ENCODE results near the gene METTL27.

DNA sequence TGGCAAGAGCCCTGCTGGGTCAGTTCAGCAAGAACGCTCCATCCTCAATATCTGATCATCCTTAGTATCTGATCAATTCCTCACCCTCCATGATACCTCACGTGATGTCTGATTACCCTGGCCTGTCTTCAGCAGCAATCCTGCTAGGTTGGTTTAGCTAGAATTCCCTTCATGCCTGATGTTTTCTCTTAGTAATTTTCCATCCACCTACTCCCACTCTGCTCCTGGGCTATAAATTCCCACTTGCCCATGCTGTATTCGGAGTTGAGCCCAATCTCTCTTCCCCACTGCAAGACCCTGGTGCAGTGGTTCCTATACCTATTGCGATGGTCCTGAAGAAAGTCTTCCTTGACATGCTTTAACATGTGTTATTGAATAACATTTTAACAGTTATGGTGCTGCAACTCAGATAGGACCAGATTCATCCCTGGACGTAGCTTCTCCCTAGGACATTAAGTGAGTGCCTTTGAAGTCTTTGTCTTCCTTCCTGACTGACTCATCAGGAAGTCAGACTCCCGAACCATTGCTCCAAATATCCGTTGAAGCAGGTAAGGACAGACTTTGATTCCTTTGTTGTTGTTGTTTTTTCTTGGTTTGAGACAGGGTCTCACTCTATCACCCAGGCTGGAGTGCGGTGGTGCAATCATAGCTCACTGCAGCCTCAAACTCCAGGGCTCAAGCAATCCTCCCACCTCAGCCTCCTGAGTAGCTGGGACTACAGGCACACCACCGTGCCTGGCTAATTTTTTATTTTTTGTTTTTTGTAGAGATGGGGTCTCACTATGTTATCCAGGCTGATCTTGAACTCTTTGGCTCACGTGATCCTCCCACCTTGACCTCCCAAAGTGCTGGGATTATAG, 42.8 kb downstream of the METTL27 start:
- TF ChIP-seq, protein P1, sequence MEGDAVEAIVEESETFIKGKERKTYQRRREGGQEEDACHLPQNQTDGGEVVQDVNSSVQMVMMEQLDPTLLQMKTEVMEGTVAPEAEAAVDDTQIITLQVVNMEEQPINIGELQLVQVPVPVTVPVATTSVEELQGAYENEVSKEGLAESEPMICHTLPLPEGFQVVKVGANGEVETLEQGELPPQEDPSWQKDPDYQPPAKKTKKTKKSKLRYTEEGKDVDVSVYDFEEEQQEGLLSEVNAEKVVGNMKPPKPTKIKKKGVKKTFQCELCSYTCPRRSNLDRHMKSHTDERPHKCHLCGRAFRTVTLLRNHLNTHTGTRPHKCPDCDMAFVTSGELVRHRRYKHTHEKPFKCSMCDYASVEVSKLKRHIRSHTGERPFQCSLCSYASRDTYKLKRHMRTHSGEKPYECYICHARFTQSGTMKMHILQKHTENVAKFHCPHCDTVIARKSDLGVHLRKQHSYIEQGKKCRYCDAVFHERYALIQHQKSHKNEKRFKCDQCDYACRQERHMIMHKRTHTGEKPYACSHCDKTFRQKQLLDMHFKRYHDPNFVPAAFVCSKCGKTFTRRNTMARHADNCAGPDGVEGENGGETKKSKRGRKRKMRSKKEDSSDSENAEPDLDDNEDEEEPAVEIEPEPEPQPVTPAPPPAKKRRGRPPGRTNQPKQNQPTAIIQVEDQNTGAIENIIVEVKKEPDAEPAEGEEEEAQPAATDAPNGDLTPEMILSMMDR (IDR thresholded peaks at IDR 0.05), result no peak
- TF ChIP-seq POLR2A (IDR thresholded peaks at IDR 0.05), result no peak

All from transverse colon (tissue), 3 donors.